Measurements from ENCODE around the gene CMSS1. TPM values are rescaled to one million over a fixed set of nuclear protein-coding genes. Genes with fewer than 3 reads are reported as not detected.
A peak's percentile ranks its signal among the peaks of the same experiment; 100 is the strongest.

Gene CMSS1
- polyA plus RNA-seq, 1 of the 3 experiments (the other 2 are of a cell fraction): 9.1 TPM

DNA sequence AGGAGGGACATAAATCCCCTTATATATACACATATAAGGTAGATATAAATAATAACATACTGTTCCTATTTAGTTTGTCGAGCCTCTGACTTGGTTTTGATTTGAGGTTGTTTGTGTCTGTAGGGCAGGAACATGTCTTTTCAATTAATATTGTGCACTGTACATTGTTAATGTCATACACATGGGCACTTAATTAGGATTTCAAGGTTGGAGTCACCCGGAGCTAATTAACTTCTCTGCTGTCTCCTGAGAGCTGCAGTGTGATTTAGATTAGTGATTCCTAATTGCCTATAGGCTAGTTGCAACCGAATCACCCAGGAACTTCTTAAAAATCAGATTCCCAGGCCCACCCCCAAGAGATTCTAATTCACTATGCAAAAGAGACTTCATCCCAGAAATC, 347.1 kb downstream of the CMSS1 start (continued):
- no peak for TF ChIP-seq FOXJ3 (CRISPR knock-in tag; IDR thresholded peaks at IDR 0.05)
- TF ChIP-seq GABPA (IDR thresholded peaks at IDR 0.05; ENCODE audit: low read depth): no peak
- TF ChIP-seq YY1 (IDR thresholded peaks at IDR 0.05; ENCODE audit: low read depth): no peak
- no peak for TF ChIP-seq RXRA (IDR thresholded peaks at IDR 0.05; ENCODE audit: borderline replicate concordance, low read depth)
- no peak for TF ChIP-seq EZH2phosphoT487 (IDR thresholded peaks at IDR 0.05; ENCODE audit: borderline replicate concordance, low read depth)
- TF ChIP-seq, protein P1, sequence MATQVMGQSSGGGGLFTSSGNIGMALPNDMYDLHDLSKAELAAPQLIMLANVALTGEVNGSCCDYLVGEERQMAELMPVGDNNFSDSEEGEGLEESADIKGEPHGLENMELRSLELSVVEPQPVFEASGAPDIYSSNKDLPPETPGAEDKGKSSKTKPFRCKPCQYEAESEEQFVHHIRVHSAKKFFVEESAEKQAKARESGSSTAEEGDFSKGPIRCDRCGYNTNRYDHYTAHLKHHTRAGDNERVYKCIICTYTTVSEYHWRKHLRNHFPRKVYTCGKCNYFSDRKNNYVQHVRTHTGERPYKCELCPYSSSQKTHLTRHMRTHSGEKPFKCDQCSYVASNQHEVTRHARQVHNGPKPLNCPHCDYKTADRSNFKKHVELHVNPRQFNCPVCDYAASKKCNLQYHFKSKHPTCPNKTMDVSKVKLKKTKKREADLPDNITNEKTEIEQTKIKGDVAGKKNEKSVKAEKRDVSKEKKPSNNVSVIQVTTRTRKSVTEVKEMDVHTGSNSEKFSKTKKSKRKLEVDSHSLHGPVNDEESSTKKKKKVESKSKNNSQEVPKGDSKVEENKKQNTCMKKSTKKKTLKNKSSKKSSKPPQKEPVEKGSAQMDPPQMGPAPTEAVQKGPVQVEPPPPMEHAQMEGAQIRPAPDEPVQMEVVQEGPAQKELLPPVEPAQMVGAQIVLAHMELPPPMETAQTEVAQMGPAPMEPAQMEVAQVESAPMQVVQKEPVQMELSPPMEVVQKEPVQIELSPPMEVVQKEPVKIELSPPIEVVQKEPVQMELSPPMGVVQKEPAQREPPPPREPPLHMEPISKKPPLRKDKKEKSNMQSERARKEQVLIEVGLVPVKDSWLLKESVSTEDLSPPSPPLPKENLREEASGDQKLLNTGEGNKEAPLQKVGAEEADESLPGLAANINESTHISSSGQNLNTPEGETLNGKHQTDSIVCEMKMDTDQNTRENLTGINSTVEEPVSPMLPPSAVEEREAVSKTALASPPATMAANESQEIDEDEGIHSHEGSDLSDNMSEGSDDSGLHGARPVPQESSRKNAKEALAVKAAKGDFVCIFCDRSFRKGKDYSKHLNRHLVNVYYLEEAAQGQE (IDR thresholded peaks at IDR 0.05; ENCODE audit: low read depth, low read length): no peak
- no peak for TF ChIP-seq NRF1 (IDR thresholded peaks at IDR 0.05; ENCODE audit: low read depth, low read length)
- TF ChIP-seq, protein P2, sequence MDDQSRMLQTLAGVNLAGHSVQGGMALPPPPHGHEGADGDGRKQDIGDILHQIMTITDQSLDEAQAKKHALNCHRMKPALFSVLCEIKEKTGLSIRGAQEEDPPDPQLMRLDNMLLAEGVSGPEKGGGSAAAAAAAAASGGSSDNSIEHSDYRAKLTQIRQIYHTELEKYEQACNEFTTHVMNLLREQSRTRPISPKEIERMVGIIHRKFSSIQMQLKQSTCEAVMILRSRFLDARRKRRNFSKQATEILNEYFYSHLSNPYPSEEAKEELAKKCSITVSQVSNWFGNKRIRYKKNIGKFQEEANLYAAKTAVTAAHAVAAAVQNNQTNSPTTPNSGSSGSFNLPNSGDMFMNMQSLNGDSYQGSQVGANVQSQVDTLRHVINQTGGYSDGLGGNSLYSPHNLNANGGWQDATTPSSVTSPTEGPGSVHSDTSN (IDR thresholded peaks at IDR 0.05): no peak
- peak; percentile 81; the same call in 1 of the 2 replicates for TF ChIP-seq RCOR1 (IDR thresholded peaks at IDR 0.05; ENCODE audit: low read length)
- no peak for TF ChIP-seq RFX5 (IDR thresholded peaks at IDR 0.05; ENCODE audit: low read length)
- no peak for TF ChIP-seq ELF1 (IDR thresholded peaks at IDR 0.05)
- TF ChIP-seq, protein P3, sequence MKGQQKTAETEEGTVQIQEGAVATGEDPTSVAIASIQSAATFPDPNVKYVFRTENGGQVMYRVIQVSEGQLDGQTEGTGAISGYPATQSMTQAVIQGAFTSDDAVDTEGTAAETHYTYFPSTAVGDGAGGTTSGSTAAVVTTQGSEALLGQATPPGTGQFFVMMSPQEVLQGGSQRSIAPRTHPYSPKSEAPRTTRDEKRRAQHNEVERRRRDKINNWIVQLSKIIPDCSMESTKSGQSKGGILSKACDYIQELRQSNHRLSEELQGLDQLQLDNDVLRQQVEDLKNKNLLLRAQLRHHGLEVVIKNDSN (IDR thresholded peaks at IDR 0.05; ENCODE audit: borderline replicate concordance, low read depth): no peak
- no peak for TF ChIP-seq RAD21 (IDR thresholded peaks at IDR 0.05; ENCODE audit: low read length)
- peak; percentile 52 for TF ChIP-seq GATA2 (CRISPR knock-in tag; IDR thresholded peaks at IDR 0.05)

DNA sequence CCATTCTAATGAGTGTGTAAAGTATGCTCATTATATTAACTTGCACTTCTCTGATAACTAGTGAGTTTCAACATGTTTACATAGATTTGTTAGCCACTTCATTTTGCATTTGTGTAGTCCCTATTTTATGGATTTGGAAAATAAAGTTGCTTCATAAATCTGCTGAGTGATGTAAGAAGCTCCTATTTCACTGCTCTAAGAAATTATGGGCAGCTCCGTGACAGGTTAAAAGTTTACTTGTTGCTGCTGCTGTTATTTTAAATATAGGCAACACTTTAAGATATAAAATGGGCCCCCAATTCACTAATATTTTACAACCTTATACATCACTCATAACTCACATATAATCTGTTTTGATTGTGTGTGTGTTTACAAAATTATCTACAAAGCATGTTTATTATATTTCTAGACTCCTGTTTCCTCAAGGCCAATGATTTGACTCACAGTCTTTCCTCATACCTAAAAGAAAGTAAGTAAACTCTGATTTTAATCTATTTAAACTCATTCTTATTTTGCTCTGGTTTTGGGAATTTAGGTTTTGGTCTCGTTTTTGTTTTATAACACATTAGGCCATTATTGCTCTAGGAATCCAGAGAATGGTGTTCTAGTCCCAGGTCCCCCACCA, 348.4 kb downstream of the CMSS1 start:
- peaks cover 0 to 26% of the 10 kb centered on the region in 2 experiments; a peak in 2 of 4 replicates for H3K4me1 ChIP-seq (ENCODE audit: control insufficient read depth in 1 of 2, insufficient read depth in 2 of 2, low read depth in 1 of 2, low read length in 1 of 2)
- H3K9me2 ChIP-seq: no peaks in the 10 kb centered on the region
- H3K9me3 ChIP-seq: no peaks in the 10 kb centered on the region
- H3K79me2 ChIP-seq (ENCODE audit: insufficient read depth): no peaks in the 10 kb centered on the region
- no peak overlapping the region for H3K4me3 ChIP-seq (ENCODE audit: low read depth in 2 of 2, low read length in 1 of 2)
- POLR2A ChIA-PET: no interaction called here
- CTCF ChIA-PET: interaction anchor here (1.2 kb wide), 1 partner anchor 11 kb away, joined by 3 read pairs; no protein-coding TSS in a partner anchor
- no peak overlapping the region for H3K4me2 ChIP-seq
- no peaks in the 10 kb centered on the region for H3K27me3 ChIP-seq (ENCODE audit: insufficient read depth)
- WGBS (ENCODE audit: low lambda C conversion rate): 93% methylated on average over 2 of the region's 2 CpGs
- H3F3A ChIP-seq (replicated peaks; ENCODE audit: insufficient read depth): peaks cover 4% of the 10 kb centered on the region
- DNase-seq: no peak
- H3K36me3 ChIP-seq (replicated peaks in 1 of 2; ENCODE audit: control insufficient read depth in 1 of 2, insufficient read depth in 2 of 2, low read length in 1 of 2): peaks cover 0 to 3% of the 10 kb centered on the region in 2 experiments
- no peaks in the 10 kb centered on the region for H4K20me1 ChIP-seq (ENCODE audit: insufficient read depth)
- H3K9ac ChIP-seq: no peak overlapping the region
- no peak overlapping the region for H3K27ac ChIP-seq (ENCODE audit: low read depth in 2 of 2, low read length in 1 of 2)
- no peak overlapping the region for H2AFZ ChIP-seq (ENCODE audit: low read depth)
- TF ChIP-seq POLR2AphosphoS5 (IDR thresholded peaks at IDR 0.05; ENCODE audit: low read depth, low read length) (no peak), TAF1 (IDR thresholded peaks at IDR 0.05; ENCODE audit: borderline replicate concordance, low read depth, low read length) (no peak), EP300 (IDR thresholded peaks at IDR 0.05; ENCODE audit: borderline replicate concordance in 1 of 2, low read depth in 1 of 2, low read length in 1 of 2) (no peak), NRF1 (IDR thresholded peaks at IDR 0.05; ENCODE audit: low read depth, low read length) (no peak), GATA2 (CRISPR knock-in tag; IDR thresholded peaks at IDR 0.05) (no peak)
- TF ChIP-seq, protein P4, sequence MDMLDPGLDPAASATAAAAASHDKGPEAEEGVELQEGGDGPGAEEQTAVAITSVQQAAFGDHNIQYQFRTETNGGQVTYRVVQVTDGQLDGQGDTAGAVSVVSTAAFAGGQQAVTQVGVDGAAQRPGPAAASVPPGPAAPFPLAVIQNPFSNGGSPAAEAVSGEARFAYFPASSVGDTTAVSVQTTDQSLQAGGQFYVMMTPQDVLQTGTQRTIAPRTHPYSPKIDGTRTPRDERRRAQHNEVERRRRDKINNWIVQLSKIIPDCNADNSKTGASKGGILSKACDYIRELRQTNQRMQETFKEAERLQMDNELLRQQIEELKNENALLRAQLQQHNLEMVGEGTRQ (IDR thresholded peaks at IDR 0.05; ENCODE audit: borderline replicate concordance, low read depth, low read length): no peak
- TF ChIP-seq, protein P5, sequence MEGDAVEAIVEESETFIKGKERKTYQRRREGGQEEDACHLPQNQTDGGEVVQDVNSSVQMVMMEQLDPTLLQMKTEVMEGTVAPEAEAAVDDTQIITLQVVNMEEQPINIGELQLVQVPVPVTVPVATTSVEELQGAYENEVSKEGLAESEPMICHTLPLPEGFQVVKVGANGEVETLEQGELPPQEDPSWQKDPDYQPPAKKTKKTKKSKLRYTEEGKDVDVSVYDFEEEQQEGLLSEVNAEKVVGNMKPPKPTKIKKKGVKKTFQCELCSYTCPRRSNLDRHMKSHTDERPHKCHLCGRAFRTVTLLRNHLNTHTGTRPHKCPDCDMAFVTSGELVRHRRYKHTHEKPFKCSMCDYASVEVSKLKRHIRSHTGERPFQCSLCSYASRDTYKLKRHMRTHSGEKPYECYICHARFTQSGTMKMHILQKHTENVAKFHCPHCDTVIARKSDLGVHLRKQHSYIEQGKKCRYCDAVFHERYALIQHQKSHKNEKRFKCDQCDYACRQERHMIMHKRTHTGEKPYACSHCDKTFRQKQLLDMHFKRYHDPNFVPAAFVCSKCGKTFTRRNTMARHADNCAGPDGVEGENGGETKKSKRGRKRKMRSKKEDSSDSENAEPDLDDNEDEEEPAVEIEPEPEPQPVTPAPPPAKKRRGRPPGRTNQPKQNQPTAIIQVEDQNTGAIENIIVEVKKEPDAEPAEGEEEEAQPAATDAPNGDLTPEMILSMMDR (IDR thresholded peaks at IDR 0.05): no peak
- TF ChIP-seq, protein P2 (IDR thresholded peaks at IDR 0.05): no peak
- TF ChIP-seq, protein P3 (IDR thresholded peaks at IDR 0.05; ENCODE audit: borderline replicate concordance, low read depth): no peak

Measured in SK-N-SH (cell line).